Upper lobe of left lung (tissue), 4 donors: Measurements from ENCODE around the gene PADI1.

ENCODE experiments used
- EP300 ChIP-seq, 4 donors: sonication (generic); formaldehyde crosslinking; IDR thresholded peaks; one replicate each; pipeline ENCODE4 v1.5.1; 2017; ENCODE audit warnings: antibody characterized with exemption in 4 of 4, control low read depth in 2 of 4
- POLR2A ChIP-seq, 4 donors: fragments of 450-650 bp; IDR thresholded peaks; one replicate each; pipeline ENCODE4 v1.5.1; 2016 to 2017; ENCODE audit warnings: antibody characterized with exemption in 4 of 4, mild to moderate bottlenecking in 2 of 4
- POLR2AphosphoS5 ChIP-seq, 2 donors: sonication (generic); formaldehyde crosslinking; IDR thresholded peaks; one replicate each; pipeline ENCODE4 v1.5.1; 2017; ENCODE audit warnings: antibody characterized with exemption in 2 of 2
- TF ChIP-seq, protein P1 (sequence below), 6 experiments: fragments of 450-650 bp in 4 of 6; fragments of 200-600 bp in 2 of 6; sonication (generic) in 2 of 6; IDR thresholded peaks; one replicate each; pipeline ENCODE4 v1.5.1; 2016 to 2019; ENCODE audit warnings: antibody characterized with exemption in 6 of 6

DNA sequence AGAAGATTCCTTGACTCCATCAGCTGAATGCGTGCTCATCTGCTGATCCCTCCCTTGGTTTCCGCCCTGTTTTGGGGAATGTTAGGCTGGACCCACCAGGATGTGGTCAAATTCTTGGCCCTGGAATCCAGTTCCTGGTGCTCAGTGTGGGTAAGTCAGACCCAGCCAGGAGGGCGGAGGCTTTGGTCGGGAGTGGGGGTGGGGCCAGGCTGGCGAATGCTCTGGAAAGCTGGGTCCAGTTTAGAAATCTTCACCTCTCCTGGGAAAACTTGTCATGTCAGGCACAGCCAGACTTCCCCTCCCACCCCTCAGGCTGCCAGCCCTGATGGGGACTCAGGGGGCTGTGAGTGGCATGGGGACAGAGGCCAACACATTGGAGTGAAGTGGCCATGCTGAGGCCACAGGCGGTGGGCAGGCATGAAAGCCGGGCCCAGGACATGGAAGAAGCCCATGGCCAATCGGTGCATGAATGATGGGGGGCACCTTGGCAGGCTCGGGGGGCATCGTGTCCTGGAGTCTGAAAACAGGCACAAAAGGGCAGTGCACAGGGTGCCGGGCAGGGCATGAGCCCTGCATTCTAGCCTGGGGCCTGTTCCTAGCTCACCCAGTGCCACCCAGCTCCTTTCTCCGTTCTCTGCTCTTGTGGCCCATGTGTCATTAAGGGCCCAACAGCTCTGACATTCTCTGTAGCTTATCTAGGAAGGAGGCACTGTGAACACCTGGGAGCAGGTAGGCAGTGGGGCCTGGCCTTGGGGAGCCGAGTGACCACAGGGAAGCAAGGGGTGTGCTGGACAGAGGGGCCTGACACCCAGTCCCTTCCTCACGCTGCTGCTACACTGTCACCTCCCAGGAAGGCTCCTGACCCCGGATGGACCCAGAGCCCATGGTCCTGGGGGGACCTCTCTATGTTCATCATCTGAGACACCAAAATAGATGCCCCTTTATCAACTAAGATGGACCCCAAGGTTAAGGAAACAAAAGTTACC lies 14.6 kb upstream of the PADI1 start:
- TF ChIP-seq, protein P1, sequence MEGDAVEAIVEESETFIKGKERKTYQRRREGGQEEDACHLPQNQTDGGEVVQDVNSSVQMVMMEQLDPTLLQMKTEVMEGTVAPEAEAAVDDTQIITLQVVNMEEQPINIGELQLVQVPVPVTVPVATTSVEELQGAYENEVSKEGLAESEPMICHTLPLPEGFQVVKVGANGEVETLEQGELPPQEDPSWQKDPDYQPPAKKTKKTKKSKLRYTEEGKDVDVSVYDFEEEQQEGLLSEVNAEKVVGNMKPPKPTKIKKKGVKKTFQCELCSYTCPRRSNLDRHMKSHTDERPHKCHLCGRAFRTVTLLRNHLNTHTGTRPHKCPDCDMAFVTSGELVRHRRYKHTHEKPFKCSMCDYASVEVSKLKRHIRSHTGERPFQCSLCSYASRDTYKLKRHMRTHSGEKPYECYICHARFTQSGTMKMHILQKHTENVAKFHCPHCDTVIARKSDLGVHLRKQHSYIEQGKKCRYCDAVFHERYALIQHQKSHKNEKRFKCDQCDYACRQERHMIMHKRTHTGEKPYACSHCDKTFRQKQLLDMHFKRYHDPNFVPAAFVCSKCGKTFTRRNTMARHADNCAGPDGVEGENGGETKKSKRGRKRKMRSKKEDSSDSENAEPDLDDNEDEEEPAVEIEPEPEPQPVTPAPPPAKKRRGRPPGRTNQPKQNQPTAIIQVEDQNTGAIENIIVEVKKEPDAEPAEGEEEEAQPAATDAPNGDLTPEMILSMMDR (IDR thresholded peaks at IDR 0.05) = no peak
- TF ChIP-seq POLR2A (IDR thresholded peaks at IDR 0.05) (no peak), POLR2AphosphoS5 (IDR thresholded peaks at IDR 0.05) (no peak), EP300 (IDR thresholded peaks at IDR 0.05) (no peak)
